Measurements from ENCODE around the gene EPHA2.

EPHA2 gene

GRCh38 chr1:16119926-16120325, 35.9 kb downstream of the EPHA2 start:
- H3K4me3 ChIP-seq (IDR thresholded peaks at IDR 0.05; ENCODE audit: insufficient read depth, low read depth, low read length): no peak overlapping the region
- H3K36me3 ChIP-seq (ENCODE audit: insufficient read depth): no peaks in the 10 kb centered on the region
- TF ChIP-seq CTCF (conservative IDR thresholded peaks at IDR 0.05; ENCODE audit: low read depth, low read length): no peak
- H3K4me1 ChIP-seq (ENCODE audit: low read depth, poor library complexity, severe bottlenecking): no peaks in the 10 kb centered on the region
- no peaks in the 10 kb centered on the region; the same call in 1 of the 2 replicates for H3K27me3 ChIP-seq (ENCODE audit: insufficient read depth, low read depth)
- H3K4me2 ChIP-seq: no peak overlapping the region
- H3K27ac ChIP-seq: no peak overlapping the region
- no peak overlapping the region for H2AFZ ChIP-seq (ENCODE audit: low read depth)
- no peaks in the 10 kb centered on the region for H4K20me1 ChIP-seq (ENCODE audit: insufficient read depth)
- no peak overlapping the region for H3K9ac ChIP-seq
- H3K79me2 ChIP-seq (ENCODE audit: insufficient read depth, low read depth): no peaks in the 10 kb centered on the region

- H3K79me2 ChIP-seq (ENCODE audit: insufficient read depth, low read depth): no peaks in the 10 kb centered on the region
- no peak overlapping the region for H2AFZ ChIP-seq (ENCODE audit: low read depth)
- no peak overlapping the region for H3K27ac ChIP-seq
- H4K20me1 ChIP-seq (ENCODE audit: insufficient read depth): no peaks in the 10 kb centered on the region
- H3K27me3 ChIP-seq (ENCODE audit: insufficient read depth, low read depth): no peaks in the 10 kb centered on the region; the same call in 1 of the 2 replicates
- no peaks in the 10 kb centered on the region for H3K36me3 ChIP-seq (ENCODE audit: insufficient read depth)
- no peak for TF ChIP-seq CTCF (conservative IDR thresholded peaks at IDR 0.05; ENCODE audit: low read depth, low read length)
- no peaks in the 10 kb centered on the region for H3K4me1 ChIP-seq (ENCODE audit: low read depth, poor library complexity, severe bottlenecking)
- H3K4me2 ChIP-seq: no peak overlapping the region
- H3K9ac ChIP-seq: no peak overlapping the region
- no peak overlapping the region for H3K4me3 ChIP-seq (IDR thresholded peaks at IDR 0.05; ENCODE audit: insufficient read depth, low read depth, low read length)
These were observed 36.4 kb downstream of the EPHA2 start for GRCh38 chr1:16119504-16119903.

GRCh38 chr1:16118706-16119105, 37.2 kb downstream of the EPHA2 start:
- Histone ChIP-seq H3K4me3 (IDR thresholded peaks at IDR 0.05; ENCODE audit: insufficient read depth, low read depth, low read length) (no peak overlapping the region), H3K27ac (no peak overlapping the region), H3K9ac (no peak overlapping the region), H4K20me1 (ENCODE audit: insufficient read depth) (no peaks in the 10 kb centered on the region), H3K4me1 (ENCODE audit: low read depth, poor library complexity, severe bottlenecking) (no peaks in the 10 kb centered on the region), H2AFZ (ENCODE audit: low read depth) (no peak overlapping the region), H3K27me3 (ENCODE audit: insufficient read depth, low read depth) (no peaks in the 10 kb centered on the region), H3K79me2 (ENCODE audit: insufficient read depth, low read depth) (no peaks in the 10 kb centered on the region), H3K36me3 (ENCODE audit: insufficient read depth) (no peaks in the 10 kb centered on the region), H3K4me2 (no peak overlapping the region)
- no peak for TF ChIP-seq CTCF (conservative IDR thresholded peaks at IDR 0.05; ENCODE audit: low read depth, low read length)

GRCh38 chr1:16117936-16118335, 37.9 kb downstream of the EPHA2 start:
- Histone ChIP-seq H3K4me3 (IDR thresholded peaks at IDR 0.05; ENCODE audit: insufficient read depth, low read depth, low read length) (no peak overlapping the region), H3K4me1 (ENCODE audit: low read depth, poor library complexity, severe bottlenecking) (no peaks in the 10 kb centered on the region), H3K27me3 (ENCODE audit: insufficient read depth, low read depth) (no peaks in the 10 kb centered on the region), H3K9ac (no peak overlapping the region), H2AFZ (ENCODE audit: low read depth) (no peak overlapping the region), H3K79me2 (ENCODE audit: insufficient read depth, low read depth) (no peaks in the 10 kb centered on the region), H3K4me2 (no peak overlapping the region), H3K36me3 (ENCODE audit: insufficient read depth) (no peaks in the 10 kb centered on the region), H4K20me1 (ENCODE audit: insufficient read depth) (no peaks in the 10 kb centered on the region), H3K27ac (no peak overlapping the region)
- TF ChIP-seq CTCF (conservative IDR thresholded peaks at IDR 0.05; ENCODE audit: low read depth, low read length): no peak
